HG02885 (cell line): ENCODE measurements around the gene OPRD1.
"Not testable (repeated sequence)": the region's sequence is repeated elsewhere in the genome, so short reads cannot be mapped to it uniquely, and the experiment has no call there.

Experiments used
- ATAC-seq: cut with Tn5 transposase; IDR thresholded peaks from one replicate; pipeline ENCODE4 v1.9.1; 2021; ENCODE audit warnings: mild to moderate bottlenecking; ENCODE audit not compliant: unreplicated experiment, poor library complexity

The OPRD1 gene

DNA sequence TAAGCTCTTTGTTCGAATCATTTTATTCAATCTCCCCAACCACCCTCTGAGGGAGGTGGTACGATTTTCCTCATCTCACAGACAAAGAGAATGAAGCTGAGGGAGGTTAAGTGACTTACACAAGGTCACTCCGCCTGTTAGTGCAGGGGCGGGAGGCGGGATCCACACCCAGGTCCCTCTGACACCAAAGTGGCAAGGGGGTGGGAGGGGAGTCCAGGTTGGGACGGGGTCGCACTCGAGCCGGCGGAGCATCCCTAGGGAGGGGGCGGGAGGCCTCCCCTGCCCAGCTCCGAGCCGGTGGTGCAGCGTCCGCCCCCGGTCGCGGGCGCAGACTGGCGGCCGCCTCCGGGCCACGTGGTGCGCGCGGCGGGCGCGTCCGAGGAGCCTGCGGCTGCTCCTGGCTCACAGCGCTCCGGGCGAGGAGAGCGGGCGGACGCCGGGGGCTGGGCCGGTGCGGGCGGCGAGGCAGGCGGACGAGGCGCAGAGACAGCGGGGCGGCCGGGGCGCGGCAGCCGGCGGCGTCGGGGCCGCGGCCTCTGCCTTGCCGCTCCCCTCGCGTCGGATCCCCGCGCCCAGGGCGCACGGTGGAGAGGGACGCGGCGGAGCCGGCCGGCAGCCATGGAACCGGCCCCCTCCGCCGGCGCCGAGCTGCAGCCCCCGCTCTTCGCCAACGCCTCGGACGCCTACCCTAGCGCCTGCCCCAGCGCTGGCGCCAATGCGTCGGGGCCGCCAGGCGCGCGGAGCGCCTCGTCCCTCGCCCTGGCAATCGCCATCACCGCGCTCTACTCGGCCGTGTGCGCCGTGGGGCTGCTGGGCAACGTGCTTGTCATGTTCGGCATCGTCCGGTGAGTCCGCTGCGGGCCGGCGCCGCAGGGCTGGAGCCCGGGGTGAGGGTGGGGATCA is at the start of gene OPRD1:
OPRD1 (plus strand) TSS at position 405 of the 903 bp plus-strand sequence; CDS start at position 619, 214 bp downstream.
- ATAC-seq: no peak

DNA sequence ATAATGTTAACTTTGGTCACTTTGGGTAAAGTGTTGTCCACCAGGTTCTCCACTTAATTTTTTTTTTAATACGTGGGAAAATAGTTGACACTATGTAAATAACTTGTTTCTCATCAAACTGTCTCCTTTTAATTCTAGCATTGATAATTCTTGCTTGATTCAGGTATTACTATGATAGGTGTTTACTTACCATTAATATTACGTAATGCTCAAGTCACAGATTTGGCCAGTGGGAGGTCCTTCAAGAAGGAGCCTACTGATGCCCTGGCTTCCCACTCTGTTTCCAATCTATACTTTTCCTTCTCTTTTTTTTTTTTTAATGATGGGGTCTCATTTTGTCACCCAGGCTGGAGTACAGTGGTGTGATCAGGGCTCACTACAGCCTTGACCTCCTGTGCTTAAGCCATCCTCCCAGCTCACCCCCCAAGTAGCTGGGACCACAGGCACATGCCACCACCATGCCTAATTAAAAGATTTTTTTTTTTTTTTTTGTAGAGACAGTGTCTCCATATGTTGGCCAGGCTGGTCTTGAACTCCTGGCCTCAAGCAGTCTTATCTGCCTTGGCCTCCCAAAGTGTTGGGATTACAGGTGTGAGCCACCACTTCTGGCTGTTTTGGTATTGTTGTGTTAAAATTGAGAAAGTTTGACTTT is 45.3 kb upstream of the OPRD1 start:
- ATAC-seq: no peak

DNA sequence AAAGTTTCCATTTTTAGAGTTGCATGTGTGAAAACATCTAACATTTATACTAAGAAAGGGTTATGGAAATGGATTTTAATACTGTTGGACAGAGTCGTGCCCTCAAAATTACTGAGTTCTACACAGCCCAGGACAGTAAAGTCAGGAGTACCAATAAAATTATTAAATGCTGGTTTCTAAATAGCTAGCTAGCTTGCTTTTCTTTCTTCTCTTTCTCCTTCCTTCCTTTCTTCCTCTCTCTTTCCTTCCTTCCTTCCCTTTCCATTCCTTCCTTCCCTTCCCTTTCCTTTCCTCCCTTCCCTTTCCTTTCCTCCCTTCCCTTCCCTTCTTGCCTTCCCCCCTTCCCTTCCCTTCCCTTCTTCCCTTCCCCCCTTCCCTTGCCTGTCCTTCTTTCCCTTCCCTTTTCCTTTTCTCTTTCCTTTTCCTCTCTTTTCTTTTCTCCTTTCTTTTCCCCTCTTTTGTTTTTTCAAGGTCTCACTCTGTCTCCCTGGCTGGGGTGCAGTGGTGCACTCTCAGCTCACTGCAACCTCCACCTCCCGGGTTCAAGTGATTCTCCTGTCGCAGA is 41.3 kb upstream of the OPRD1 start:
- ATAC-seq: no peak

DNA sequence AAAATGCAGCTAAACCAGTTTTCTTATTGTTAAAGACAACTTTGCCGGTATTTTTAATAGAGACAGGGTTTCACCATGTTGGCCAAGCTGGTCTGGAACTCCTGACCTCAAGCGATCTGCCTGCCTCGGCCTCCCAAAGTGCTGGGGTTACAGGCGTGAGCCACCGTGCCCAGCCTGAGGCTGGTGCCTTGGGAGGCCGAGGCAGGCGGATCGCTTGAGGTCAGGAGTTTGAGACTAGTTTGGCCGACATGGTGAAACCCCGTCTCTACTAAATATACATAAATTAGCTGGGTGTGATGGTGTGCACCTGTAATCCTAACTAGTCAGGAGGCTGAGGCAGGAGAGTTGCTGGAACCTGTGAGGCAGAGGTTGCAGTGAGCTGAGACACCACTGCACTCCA is 40.0 kb upstream of the OPRD1 start:
- ATAC-seq: not testable (repeated sequence)

DNA sequence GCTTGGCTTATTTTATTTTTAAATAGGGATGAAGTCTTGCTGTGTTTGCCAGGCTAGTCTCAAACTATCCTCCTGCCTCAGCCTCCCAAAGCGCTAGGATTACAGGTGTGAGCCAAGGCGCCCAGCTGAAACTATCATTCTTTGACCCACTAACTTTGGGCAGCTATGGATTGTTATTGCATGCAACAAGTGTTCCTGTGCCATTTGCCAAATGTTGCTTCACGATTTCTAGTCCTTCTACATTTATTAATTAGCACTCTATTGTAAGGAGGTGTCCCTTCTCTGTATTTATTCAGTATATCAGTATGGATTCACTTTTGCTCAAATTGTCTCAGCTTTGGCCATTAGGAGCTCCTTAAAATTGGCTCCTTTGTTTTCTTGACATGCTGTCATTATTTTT is 38.9 kb upstream of the OPRD1 start:
- no peak for ATAC-seq

DNA sequence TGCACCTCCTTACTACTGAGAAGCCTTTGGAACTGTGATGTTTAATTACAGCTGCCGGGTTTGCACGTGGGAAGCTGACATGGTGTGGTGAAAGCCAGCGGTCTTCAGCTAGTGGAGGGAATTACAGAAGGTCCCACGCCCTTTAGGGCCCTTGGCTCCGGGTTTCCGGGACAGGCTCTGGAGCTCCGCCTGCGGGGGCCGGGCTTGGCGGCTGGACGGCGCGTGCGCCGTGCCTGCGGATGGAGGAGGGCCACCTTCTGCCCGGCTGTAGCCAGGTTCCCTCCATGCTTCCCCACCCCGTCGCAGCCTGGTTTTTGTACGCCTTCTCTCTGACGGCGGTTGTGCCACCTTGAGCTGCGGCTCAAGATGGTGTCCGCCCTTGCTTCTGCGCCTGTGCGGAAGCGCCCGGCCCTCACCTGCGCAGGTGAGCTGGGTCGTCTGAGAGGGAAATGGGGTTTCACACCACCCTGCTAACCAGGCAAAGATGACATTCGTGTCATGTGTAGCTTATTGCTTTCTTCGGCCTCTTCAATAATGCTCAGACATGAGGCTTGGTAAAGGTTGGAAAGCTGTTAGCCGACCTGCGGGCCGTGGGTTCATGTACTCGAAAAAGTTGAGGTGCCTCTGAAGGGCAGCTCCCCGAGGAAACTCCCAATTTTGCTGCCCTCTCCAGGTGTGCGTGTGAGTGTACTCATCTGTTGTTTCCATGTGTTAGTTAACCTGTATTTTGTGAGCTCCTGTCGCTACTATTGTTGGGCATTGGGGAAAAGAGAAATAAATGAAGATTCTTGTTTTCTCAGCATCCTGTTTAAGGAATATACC is 36.6 kb upstream of the OPRD1 start:
- ATAC-seq: no peak

DNA sequence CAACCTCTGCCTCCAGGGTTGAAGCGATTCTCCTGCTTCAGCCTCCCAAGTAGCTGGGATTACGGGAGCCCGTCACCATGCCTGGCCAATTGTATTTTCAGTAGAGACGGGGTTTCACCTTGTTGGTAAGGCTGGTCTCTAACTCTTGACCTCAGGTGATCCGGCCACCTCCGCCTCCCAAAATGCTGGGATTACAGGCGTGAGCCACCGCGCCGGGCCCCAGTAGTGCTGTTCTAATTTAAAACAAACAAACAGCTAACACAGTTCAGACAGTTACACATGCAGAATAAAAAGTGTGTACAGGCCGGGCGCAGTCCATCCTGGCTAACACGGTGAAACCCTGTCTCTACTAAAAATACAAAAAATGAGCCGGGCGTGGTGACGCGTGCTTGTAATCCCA is 35.6 kb upstream of the OPRD1 start:
- ATAC-seq: no peak

DNA sequence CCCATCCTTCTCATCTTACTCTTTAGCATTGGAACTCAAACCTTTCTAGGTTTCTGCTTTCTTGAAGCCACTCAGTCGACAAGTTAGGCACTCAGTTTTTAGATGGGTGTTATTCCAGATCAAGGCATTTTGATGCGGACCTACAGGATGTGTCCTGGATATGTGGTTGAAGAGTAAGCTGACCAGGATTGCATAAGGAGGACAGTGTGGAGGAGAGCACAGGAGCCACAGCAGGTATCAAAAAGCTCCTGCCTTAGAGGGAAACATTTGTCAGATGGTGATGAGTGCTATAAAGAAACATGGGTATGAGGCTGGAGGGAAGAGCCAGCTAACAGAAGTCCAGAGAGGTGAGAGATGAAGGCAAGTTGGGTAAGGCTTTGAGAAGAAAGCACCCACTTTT is 33.9 kb upstream of the OPRD1 start:
- ATAC-seq: no peak

DNA sequence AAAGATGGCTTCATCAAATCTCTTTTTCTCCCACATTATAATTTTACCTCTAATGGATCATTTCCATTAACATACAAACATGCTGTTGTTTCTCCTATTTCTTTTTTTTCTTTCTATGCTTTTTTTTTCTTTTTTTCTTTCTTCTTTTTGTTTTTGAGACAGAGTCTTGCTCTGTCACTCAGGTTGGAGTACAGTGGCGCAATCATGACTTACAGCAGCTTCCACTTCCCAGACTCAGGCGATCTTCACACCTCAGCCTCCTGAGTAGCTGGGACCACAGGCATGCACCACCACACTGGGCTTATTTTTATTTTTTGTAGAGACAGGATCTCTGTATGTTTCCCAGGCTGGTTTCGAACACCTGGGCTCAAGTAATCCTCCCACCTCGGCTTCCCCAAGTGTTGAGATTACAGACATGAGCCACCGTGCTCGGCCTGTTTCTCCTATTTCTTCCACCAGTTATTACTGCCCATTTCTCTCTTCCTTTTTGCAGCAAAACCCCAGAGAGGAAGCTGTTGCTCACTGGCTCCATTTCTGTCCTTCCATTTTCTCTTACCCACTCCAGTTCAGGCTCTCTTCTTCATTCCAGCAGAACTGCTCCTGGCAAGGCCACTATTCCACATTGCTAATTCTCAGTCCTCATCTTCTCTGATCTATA is 32.1 kb upstream of the OPRD1 start:
- ATAC-seq: no peak

DNA sequence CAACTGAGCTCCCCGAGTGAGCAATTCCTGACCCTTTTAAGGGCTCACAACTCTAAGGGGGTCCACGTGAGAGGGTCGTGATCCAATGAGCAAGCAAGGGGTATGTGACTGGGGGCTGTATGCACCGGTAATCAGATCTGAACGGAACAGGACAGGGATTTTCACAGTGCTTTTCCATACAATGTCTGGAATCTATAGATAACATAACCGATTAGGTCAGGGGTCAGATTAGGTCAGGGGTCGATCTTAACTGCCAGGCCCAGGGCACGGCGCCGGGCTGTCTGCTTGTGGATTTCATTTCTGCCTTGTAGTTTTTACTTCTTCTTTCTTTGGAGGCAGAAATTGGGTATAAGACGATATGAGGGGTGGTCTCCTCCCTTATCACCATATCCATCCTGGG is 30.7 kb upstream of the OPRD1 start:
- ATAC-seq: no peak

DNA sequence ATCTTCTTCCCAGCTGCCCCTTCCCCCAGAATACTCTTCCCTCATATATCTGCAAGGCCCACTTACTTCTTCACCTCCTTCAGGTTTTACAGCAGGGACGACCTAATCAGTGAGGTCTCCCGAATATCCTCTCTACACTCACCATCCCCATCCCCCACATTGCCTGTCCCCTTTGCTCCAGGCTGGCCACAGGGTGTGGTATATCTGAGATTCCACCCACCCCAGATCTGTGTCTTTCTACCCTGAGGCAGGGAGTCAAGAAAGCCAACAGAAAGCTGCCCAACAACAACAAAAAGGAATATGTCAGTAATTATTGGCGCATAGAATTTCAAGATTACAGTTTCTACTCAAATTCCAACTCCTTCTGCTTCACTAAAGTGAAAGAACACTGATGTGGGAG is 30.0 kb upstream of the OPRD1 start:
- no peak for ATAC-seq

DNA sequence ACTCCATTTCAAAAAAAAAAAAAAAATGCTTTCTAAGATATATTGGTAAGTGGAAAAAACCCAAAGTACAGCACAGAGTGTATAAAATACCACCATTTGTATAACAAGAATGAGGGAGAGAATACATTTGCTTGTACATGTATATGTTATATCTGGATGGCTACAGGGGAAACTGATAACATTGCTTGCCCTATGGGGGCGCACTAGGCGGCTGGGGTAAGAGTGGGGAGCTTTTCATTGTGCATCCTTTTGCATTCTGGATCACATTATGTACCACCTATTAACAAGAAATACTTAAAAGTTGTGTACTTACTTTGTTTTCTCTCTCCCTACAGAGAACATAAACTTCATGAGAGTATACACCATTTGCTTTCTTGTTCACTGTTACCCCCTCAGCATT is 28.6 kb upstream of the OPRD1 start:
- ATAC-seq: no peak

DNA sequence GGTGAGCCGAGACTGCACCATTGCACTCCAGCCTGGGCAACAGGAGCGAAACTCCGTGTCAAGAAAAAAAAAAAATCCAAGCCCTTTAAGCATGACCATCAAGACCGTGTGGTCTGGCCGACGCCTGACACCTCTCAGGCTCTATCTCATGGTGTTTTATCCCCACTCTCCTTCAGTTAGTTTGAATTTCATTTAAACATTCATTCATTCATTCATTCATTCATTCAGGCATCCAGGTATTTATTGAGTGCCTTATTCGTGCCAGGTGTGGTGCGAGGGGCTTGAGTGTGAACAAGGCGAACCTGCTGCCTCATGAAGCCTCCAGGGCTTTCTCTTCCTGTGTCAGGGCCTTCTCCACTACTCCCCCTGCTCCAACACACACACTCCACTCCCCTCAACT is 22.6 kb upstream of the OPRD1 start:
- no peak for ATAC-seq

DNA sequence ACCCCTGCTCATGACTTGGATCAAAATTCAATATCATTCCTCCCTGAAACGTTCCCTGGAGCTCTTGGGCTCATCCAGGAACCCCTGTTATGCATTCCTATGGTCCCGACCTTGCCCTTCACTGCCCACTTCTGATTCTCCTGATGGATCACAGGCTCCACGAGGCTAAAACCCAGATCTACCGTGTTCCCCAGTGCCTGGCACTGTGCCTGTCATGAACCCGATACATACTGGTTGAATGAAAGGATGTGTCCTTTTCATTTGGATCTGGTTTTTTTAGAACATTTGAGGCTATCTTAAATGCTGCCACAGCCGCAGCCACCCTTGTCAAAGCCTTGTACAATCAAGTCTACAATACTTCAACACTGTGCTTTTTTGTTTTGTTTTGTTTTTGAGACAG is 22.2 kb upstream of the OPRD1 start:
- ATAC-seq: no peak

DNA sequence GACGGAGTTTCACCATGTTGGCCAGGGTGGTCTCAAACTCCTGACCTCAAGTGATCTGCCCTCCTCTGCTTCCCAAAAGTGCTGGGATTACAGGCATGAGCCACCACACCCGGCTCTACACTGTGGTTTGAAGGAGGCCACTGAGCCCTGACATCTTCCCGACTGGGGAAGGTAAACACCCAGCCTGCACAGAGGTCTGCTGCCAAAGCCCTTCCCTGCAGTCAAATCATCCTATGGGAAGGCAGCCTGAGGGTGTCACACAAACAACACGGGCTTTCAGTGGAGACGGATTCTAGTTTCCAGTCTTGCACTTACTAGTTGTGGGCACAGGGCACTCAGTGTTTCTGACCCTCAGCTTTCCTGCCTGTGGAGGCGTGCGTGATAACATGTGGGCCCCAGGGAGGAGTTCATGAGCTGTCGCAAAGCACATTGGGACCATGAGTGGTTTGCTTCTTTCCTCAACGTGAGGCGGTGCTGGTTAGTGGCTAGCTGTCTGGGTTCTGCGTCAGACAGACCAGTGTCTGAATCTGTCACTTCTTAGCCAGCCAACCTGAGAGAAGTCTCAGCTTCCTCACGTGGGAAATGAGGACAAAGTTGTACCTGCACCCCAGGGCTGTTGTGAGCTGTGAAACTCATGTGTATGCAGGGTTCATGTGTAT is 21.5 kb upstream of the OPRD1 start:
- ATAC-seq: no peak

DNA sequence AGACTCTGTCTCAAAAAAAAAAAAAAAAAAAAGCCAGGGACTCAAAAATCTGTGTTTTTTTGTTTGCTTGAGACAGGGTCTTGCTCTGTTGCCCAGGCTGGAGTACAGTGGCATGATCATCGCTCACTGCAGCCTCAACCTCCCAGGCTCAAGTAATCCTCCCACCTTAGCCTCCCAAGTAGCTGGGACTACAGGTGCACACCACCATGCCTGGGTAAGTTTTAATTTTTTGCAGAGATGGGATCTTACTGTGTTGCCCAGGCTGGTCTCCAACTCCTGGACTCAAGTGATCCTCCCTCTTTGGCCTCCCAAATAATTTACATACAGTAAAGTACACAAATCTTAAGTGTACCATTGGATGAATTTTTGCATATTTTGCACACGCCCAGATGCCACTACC is 20.0 kb upstream of the OPRD1 start:
- not testable (repeated sequence) for ATAC-seq

DNA sequence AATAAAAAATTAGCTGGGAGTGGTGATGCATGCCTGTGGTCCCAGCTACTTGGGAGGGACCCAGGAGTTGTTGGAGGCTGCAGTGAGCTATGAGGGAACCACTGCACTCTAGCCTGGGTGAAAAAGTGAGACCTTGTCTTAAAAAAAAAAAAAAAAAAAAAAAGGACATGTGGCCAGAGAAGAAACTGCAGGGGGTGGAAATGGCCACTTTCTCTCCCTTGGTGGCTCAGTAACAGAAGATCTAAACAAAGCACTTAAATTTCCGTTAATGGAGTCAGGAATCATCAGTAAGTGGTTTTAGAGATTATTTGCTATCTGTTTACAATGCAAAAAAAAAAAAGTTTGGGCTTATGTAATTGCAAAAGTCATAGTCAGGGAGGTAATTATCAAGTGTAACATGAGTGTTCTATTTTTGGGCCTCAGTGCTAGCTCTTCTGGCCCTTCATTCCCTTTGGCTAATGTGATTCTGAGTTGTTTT is 19.3 kb upstream of the OPRD1 start:
- ATAC-seq: no peak

DNA sequence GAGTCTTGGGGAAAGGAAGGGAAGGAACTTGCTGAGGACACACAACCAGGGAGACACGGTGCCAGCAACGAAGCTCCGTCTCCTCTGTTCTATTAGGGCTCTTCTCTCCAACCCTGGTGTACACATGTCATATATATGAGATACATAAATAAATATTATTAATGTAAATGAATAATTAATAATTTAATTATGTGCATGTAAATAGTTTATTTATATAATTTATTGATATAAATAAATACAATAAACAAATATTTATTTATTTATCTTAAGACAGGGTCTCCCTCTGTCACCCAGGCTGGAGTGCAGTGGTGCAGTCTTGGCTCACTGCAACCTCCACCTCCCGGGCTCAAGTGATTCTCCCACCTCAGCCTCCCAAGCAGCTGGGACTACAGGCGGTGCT is 17.4 kb upstream of the OPRD1 start:
- not testable (repeated sequence) for ATAC-seq
